Keratinocyte (primary cell): ENCODE results near the gene PFKM. TPM values are rescaled to one million over a fixed set of nuclear protein-coding genes. Genes with fewer than 3 reads are reported as not detected.

Experiments used
- DNase-seq: peaks from one replicate; pipeline ENCODE4 v3.0.0-alpha.2; 2011; ENCODE audit warnings: low read depth, missing footprints, low spot score
- FAIRE-seq: peaks from 2 replicates; lab custom pipeline; 2011; peaks lifted over from hg19 to GRCh38; lab: Jason Lieb, UNC
- H2AFZ ChIP-seq: 2 replicates; pipeline ENCODE4 v1.6.0; 2012; ENCODE audit warnings: low read length, control low read depth, inconsistent platforms; ENCODE audit not compliant: control insufficient read depth
- H3K27ac ChIP-seq: 2 replicates; pipeline ENCODE4 v1.5.1; 2011; ENCODE audit warnings: low read length; ENCODE audit not compliant: control insufficient read depth, insufficient read depth
- H3K27me3 ChIP-seq: 3 replicates; pipeline ENCODE4 v1.6.0; 2011; ENCODE audit warnings: low read length; ENCODE audit not compliant: control insufficient read depth, insufficient read depth; ENCODE audit errors: extremely low read depth
- H3K36me3 ChIP-seq, 2 experiments: 2 replicates in 1 of 2; 3 replicates in 1 of 2; pipeline ENCODE4 v1.5.1; 2011; ENCODE audit warnings: low read length in 2 of 2, mild to moderate bottlenecking in 1 of 2; ENCODE audit not compliant: control insufficient read depth in 2 of 2, insufficient read depth in 2 of 2; ENCODE audit errors: extremely low read depth in 1 of 2
- H3K4me1 ChIP-seq: 3 replicates; pipeline ENCODE4 v1.5.1; 2011; ENCODE audit warnings: low read length; ENCODE audit not compliant: control insufficient read depth, insufficient read depth; ENCODE audit errors: extremely low read depth
- H3K4me2 ChIP-seq: 3 replicates; pipeline ENCODE4 v1.6.0; 2011; ENCODE audit warnings: low read depth, low read length; ENCODE audit not compliant: control insufficient read depth, insufficient read depth; ENCODE audit errors: extremely low read depth
- H3K4me3 ChIP-seq, 3 experiments: fragments of 200-600 bp in 1 of 3; sonication (generic) in 1 of 3; 2 replicates in 2 of 3; 3 replicates in 1 of 3; pipeline ENCODE4 v1.5.1; 2011 to 2016; ENCODE audit warnings: low read length in 3 of 3, mild to moderate bottlenecking in 3 of 3, control low read depth in 2 of 3, inconsistent platforms in 1 of 3, low read depth in 1 of 3, mixed read lengths in 1 of 3, mixed run types in 1 of 3, moderate library complexity in 1 of 3; ENCODE audit not compliant: control insufficient read depth in 2 of 3, insufficient read depth in 2 of 3; ENCODE audit errors: extremely low read depth in 1 of 3
- H3K79me2 ChIP-seq: 2 replicates; pipeline ENCODE4 v1.6.0; 2012; ENCODE audit warnings: low read length; ENCODE audit not compliant: control insufficient read depth, insufficient read depth
- H3K9ac ChIP-seq: 3 replicates; pipeline ENCODE4 v1.6.0; 2011; ENCODE audit warnings: low read length; ENCODE audit not compliant: control insufficient read depth, insufficient read depth; ENCODE audit errors: extremely low read depth
- H3K9me1 ChIP-seq: 3 replicates; pipeline ENCODE4 v1.6.0; 2011; ENCODE audit warnings: low read length; ENCODE audit not compliant: control insufficient read depth, insufficient read depth; ENCODE audit errors: extremely low read depth
- H3K9me3 ChIP-seq: 2 replicates; pipeline ENCODE4 v1.5.1; 2012; ENCODE audit warnings: low read depth, low read length; ENCODE audit not compliant: control insufficient read depth
- H4K20me1 ChIP-seq: 3 replicates; pipeline ENCODE4 v1.6.0; 2011; ENCODE audit warnings: low read length; ENCODE audit not compliant: control insufficient read depth, insufficient read depth; ENCODE audit errors: extremely low read depth
- EZH2 ChIP-seq: IDR thresholded peaks from one replicate; pipeline ENCODE4 v1.6.1; 2012; ENCODE audit warnings: inconsistent platforms, mild to moderate bottlenecking, low read length, moderate library complexity
- dilution Hi-C: fragments of 300-500 bp; cut with MboI; formaldehyde crosslinking; loops from one replicate; pipeline ENCODE4 v1.7.0; 2020; ENCODE audit warnings: low sequenced_read_pairs; ENCODE audit not compliant: extremely low pct_ligation_motif_present
- polyA plus RNA-seq, 5 experiments: library from polyadenylated mRNA; depleted of rRNA in 3 of 5; stranded (reverse) in 3 of 5; stranded (forward) in 1 of 5; unstranded in 1 of 5; fragments of >200 nt; gene quantifications; 1 replicate in 1 of 5; 2 replicates in 3 of 5; 3 replicates in 1 of 5; pipeline versions ENCODE4 v1.2.1 to v1.2.3, GENCODE V29; 2011 to 2012; ENCODE audit warnings: missing spikeins in 2 of 5, low read depth in 1 of 5, low replicate concordance in 1 of 5
- TF ChIP-seq, protein P1 (sequence below), 3 experiments: IDR thresholded peaks in 1 of 3; conservative IDR thresholded peaks in 1 of 3; optimal IDR thresholded peaks in 1 of 3; 2 replicates in 2 of 3; 3 replicates in 1 of 3; pipeline versions ENCODE3 to v1.5.1; 2011; ENCODE audit warnings: low read length in 3 of 3, mild to moderate bottlenecking in 3 of 3, moderate library complexity in 2 of 3, control low read depth in 1 of 3, inconsistent platforms in 1 of 3; ENCODE audit not compliant: insufficient read depth in 2 of 3; ENCODE audit errors: extremely low read depth in 1 of 3

The PFKM gene
- polyA plus RNA-seq, 1 donor (not counting 4 experiments of a cell fraction or from before 2014, with no cell fraction given), result 67.9 TPM

GRCh38 chr12:48164451-48164850 lies 45.3 kb downstream of the PFKM start:
- FAIRE-seq, result no peak
- H3K79me2 ChIP-seq, result no peaks in the 10 kb centered on the region
- dilution Hi-C loops, result no loop called here

DNA sequence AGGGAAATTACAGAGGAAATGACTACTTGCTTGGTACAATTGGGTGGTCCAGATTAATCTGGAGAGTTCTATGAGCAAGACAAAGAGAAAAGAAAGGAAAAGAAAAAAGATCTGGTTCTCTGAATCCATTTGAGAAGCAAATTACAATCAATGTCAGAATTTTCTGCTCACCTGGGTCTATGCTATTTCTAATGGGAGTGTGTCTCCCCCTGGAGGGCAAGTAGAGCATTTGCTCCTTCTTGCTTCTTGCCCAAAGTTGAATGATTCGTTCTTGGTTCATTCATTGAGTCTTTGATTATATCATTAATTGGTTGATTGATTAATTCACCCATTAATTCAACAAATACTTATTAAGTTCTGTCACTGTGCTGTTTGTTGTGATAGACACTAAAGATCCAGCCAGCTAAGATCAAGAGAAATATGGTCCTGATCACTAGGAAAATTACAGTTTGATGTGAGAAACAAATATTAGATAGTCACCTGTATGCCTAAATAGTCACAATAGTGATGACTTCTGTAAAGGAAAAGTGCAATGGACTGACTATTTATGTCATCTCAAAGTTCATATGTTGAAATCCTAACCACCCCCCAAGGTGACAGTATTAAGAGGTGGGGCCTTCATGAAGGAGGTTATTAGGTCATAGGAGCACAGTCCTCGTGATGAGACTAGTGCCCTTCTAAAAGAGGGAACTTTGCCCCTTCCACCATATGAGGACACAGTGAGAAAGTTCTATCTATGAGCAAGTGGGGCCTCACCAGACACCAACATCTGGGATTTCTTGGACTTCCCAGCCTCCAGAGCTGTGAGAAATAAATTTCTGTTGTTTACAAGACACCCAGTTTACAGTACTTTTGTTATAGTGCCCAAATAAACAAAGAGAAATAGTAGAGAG lies 46.2 kb downstream of the PFKM start:
- H3K27ac ChIP-seq, result no peak overlapping the region
- DNase-seq, result peak; percentile 17
- H3K9me3 ChIP-seq, result no peaks in the 10 kb centered on the region

More at GRCh38 chr12:48164451-48164850, 45.3 kb downstream of the PFKM start:
- TF ChIP-seq, protein P1, sequence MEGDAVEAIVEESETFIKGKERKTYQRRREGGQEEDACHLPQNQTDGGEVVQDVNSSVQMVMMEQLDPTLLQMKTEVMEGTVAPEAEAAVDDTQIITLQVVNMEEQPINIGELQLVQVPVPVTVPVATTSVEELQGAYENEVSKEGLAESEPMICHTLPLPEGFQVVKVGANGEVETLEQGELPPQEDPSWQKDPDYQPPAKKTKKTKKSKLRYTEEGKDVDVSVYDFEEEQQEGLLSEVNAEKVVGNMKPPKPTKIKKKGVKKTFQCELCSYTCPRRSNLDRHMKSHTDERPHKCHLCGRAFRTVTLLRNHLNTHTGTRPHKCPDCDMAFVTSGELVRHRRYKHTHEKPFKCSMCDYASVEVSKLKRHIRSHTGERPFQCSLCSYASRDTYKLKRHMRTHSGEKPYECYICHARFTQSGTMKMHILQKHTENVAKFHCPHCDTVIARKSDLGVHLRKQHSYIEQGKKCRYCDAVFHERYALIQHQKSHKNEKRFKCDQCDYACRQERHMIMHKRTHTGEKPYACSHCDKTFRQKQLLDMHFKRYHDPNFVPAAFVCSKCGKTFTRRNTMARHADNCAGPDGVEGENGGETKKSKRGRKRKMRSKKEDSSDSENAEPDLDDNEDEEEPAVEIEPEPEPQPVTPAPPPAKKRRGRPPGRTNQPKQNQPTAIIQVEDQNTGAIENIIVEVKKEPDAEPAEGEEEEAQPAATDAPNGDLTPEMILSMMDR (optimal IDR thresholded peaks at IDR 0.05 in 1 of 3, IDR thresholded peaks at IDR 0.05 in 1 of 3, conservative IDR thresholded peaks at IDR 0.05 in 1 of 3; ENCODE audit: extremely low read depth in 1 of 3, insufficient read depth in 2 of 3, low read length in 3 of 3), result no peak
- no peak for TF ChIP-seq EZH2
- H3K9ac ChIP-seq, result no peak overlapping the region
- H3K4me1 ChIP-seq, result no peaks in the 10 kb centered on the region
- H2AFZ ChIP-seq, result no peak overlapping the region
- DNase-seq, result no peak
- H3K9me1 ChIP-seq, result no peaks in the 10 kb centered on the region
- H3K9me3 ChIP-seq, result no peaks in the 10 kb centered on the region
- no peak overlapping the region for H3K4me3 ChIP-seq
- H3K36me3 ChIP-seq, result no peaks in the 10 kb centered on the region
- no peaks in the 10 kb centered on the region for H3K27me3 ChIP-seq
- H4K20me1 ChIP-seq, result no peaks in the 10 kb centered on the region
- H3K4me2 ChIP-seq, result no peak overlapping the region
- no peak overlapping the region for H3K27ac ChIP-seq

More for the DNA sequence above, 46.2 kb downstream of the PFKM start:
- Histone ChIP-seq H3K9ac (no peak overlapping the region), H4K20me1 (no peaks in the 10 kb centered on the region), H3K9me1 (no peaks in the 10 kb centered on the region), H3K4me3 (no peak overlapping the region), H2AFZ (no peak overlapping the region), H3K36me3 (no peaks in the 10 kb centered on the region), H3K79me2 (no peaks in the 10 kb centered on the region), H3K27me3 (no peaks in the 10 kb centered on the region), H3K4me1 (no peaks in the 10 kb centered on the region), H3K4me2 (no peak overlapping the region)
- peak; percentile 91 for FAIRE-seq
- TF ChIP-seq, protein P1 (optimal IDR thresholded peaks at IDR 0.05 in 1 of 3, IDR thresholded peaks at IDR 0.05 in 1 of 3, conservative IDR thresholded peaks at IDR 0.05 in 1 of 3; ENCODE audit: extremely low read depth in 1 of 3, insufficient read depth in 2 of 3, low read length in 3 of 3), result peak; percentile 78 to 85 (median 82)
- TF ChIP-seq EZH2, result no peak
- dilution Hi-C loops, result no loop called here
